H1 (cell line): Measurements from ENCODE around the gene ARHGAP1. TPM values are rescaled to one million over a fixed set of nuclear protein-coding genes. Genes with fewer than 3 reads are reported as not detected.

Experiments
- CTCF ChIA-PET: fragments of 300-600 bp; sonication (Branson Sonifier 250); formaldehyde crosslinking; loops from one replicate; lab custom pipeline; 2021; ENCODE audit not compliant: partially characterized antibody; lab: Charles Lee
- POLR2A ChIA-PET: fragments of 300-600 bp; sonication (Branson Sonifier 250); formaldehyde crosslinking; loops from one replicate; lab custom pipeline; 2021; ENCODE audit warnings: inconsistent platforms; ENCODE audit not compliant: partially characterized antibody; lab: Charles Lee
- DNase-seq, 2 experiments: peaks; one replicate each; pipeline versions ENCODE4 v3.0.0 to v3.0.0-alpha.2; 2010 to 2022; ENCODE audit warnings: low spot score in 2 of 2, low read depth in 1 of 2, mixed read lengths in 1 of 2
- FAIRE-seq: peaks from 2 replicates; lab custom pipeline; 2011; peaks lifted over from hg19 to GRCh38; lab: Jason Lieb, UNC
- H2AFZ ChIP-seq: 2 replicates; pipeline ENCODE4 v1.8.1; 2012; ENCODE audit warnings: low read length, inconsistent platforms
- H2AK5ac ChIP-seq: 2 replicates; pipeline ENCODE4 v1.6.1; 2013; ENCODE audit warnings: low read depth, low read length
- H2BK120ac ChIP-seq: replicated peaks from 2 replicates; pipeline ENCODE3; 2013; ENCODE audit warnings: low read depth, low read length, inconsistent platforms
- H2BK12ac ChIP-seq: 2 replicates; pipeline ENCODE4 v1.6.1; 2013; ENCODE audit warnings: low read depth, low read length
- H2BK15ac ChIP-seq: 2 replicates; pipeline ENCODE4 v1.6.1; 2013; ENCODE audit warnings: low read length
- H2BK20ac ChIP-seq: 2 replicates; pipeline ENCODE4 v1.6.1; 2013; ENCODE audit warnings: low read length
- H2BK5ac ChIP-seq: 2 replicates; pipeline ENCODE4 v1.6.1; 2013; ENCODE audit warnings: low read depth, low read length
- H3K14ac ChIP-seq: 2 replicates; pipeline ENCODE4 v1.6.1; 2013; ENCODE audit warnings: inconsistent platforms; ENCODE audit not compliant: insufficient read length
- H3K18ac ChIP-seq: 2 replicates; pipeline ENCODE4 v1.6.1; 2013; ENCODE audit warnings: low read length; ENCODE audit errors: extremely low read depth
- H3K23ac ChIP-seq: 2 replicates; pipeline ENCODE4 v1.6.1; 2013; ENCODE audit warnings: inconsistent platforms; ENCODE audit not compliant: insufficient read length
- H3K23me2 ChIP-seq: 2 replicates; pipeline ENCODE4 v1.6.1; 2013; ENCODE audit warnings: low read depth, low read length
- H3K27ac ChIP-seq: 2 replicates; pipeline ENCODE4 v1.6.1; 2011; ENCODE audit warnings: low read depth, low read length, inconsistent platforms
- H3K27me3 ChIP-seq, 4 experiments: replicated peaks in 1 of 4; 1 replicate in 1 of 4; 2 replicates in 3 of 4; pipeline versions ENCODE4 v1.6.1 to v1.8.1; 2011 to 2013; ENCODE audit warnings: low read length in 3 of 4, mild to moderate bottlenecking in 3 of 4, inconsistent platforms in 2 of 4, mixed read lengths in 2 of 4, moderate library complexity in 1 of 4; ENCODE audit not compliant: control insufficient read depth in 3 of 4, insufficient read depth in 3 of 4; ENCODE audit errors: extremely low read depth in 1 of 4
- H3K36me3 ChIP-seq, 4 experiments: 2 replicates each; pipeline versions ENCODE4 v1.6.1 to v1.8.1; 2011 to 2013; ENCODE audit warnings: mild to moderate bottlenecking in 4 of 4, low read length in 3 of 4, moderate library complexity in 2 of 4, control low read depth in 1 of 4, inconsistent platforms in 1 of 4; ENCODE audit not compliant: insufficient read depth in 4 of 4, control insufficient read depth in 2 of 4
- H3K4ac ChIP-seq: replicated peaks from 2 replicates; pipeline ENCODE3; 2013; ENCODE audit warnings: low read length, low read depth, mixed read lengths, inconsistent platforms; ENCODE audit not compliant: insufficient read length
- H3K4me1 ChIP-seq, 4 experiments: replicated peaks in 1 of 4; 1 replicate in 1 of 4; 2 replicates in 3 of 4; pipeline versions ENCODE4 v1.6.1 to v1.8.1; 2011 to 2013; ENCODE audit warnings: low read length in 3 of 4, inconsistent platforms in 2 of 4, mixed read lengths in 1 of 4; ENCODE audit not compliant: insufficient read depth in 4 of 4, control insufficient read depth in 3 of 4
- H3K4me2 ChIP-seq, 2 experiments: 2 replicates each; pipeline versions ENCODE4 v1.6.1 to v1.8.1; 2011 to 2013; ENCODE audit warnings: low read depth in 2 of 2, low read length in 2 of 2, control low read depth in 1 of 2, inconsistent platforms in 1 of 2, mild to moderate bottlenecking in 1 of 2; ENCODE audit not compliant: insufficient read depth in 1 of 2
- H3K4me3 ChIP-seq, 4 experiments: fragments of 200-600, 300-600 bp in 1 of 4; sonication (generic), shearing (Covaris generic), sonication (Bioruptor Twin) in 1 of 4; 2 replicates each; pipeline versions ENCODE4 v1.5.1 to v1.8.1; 2011 to 2016; ENCODE audit warnings: low read length in 4 of 4, low read depth in 3 of 4, control low read depth in 2 of 4, inconsistent platforms in 2 of 4, mild to moderate bottlenecking in 2 of 4, mixed read lengths in 1 of 4, moderate library complexity in 1 of 4; ENCODE audit not compliant: insufficient read depth in 2 of 4; ENCODE audit errors: extremely low read depth in 1 of 4
- H3K56ac ChIP-seq: replicated peaks from 2 replicates; pipeline ENCODE3; 2013; ENCODE audit warnings: low read depth, mild to moderate bottlenecking, mixed read lengths, low read length, inconsistent platforms; ENCODE audit not compliant: insufficient read length
- H3K79me1 ChIP-seq: 2 replicates; pipeline ENCODE4 v1.6.1; 2013; ENCODE audit warnings: low read depth, low read length, control low read depth
- H3K79me2 ChIP-seq, 2 experiments: 2 replicates each; pipeline versions ENCODE4 v1.6.1 to v1.8.1; 2012 to 2013; ENCODE audit warnings: low read length in 2 of 2, mild to moderate bottlenecking in 2 of 2, inconsistent platforms in 1 of 2; ENCODE audit not compliant: insufficient read depth in 2 of 2, control insufficient read depth in 1 of 2
- H3K9ac ChIP-seq, 4 experiments: replicated peaks in 1 of 4; 1 replicate in 1 of 4; 2 replicates in 3 of 4; pipeline versions ENCODE4 v1.6.1 to v1.8.1; 2011 to 2013; ENCODE audit warnings: low read depth in 3 of 4, low read length in 3 of 4, control low read depth in 2 of 4, mild to moderate bottlenecking in 2 of 4, moderate library complexity in 2 of 4, inconsistent platforms in 1 of 4; ENCODE audit errors: extremely low read depth in 1 of 4
- H3K9me3 ChIP-seq, 2 experiments: 2 replicates each; pipeline versions ENCODE4 v1.6.1 to v1.8.1; 2012 to 2013; ENCODE audit warnings: mild to moderate bottlenecking in 2 of 2, moderate library complexity in 2 of 2, control low read depth in 1 of 2, inconsistent platforms in 1 of 2, low read depth in 1 of 2, low read length in 1 of 2, mixed read lengths in 1 of 2; ENCODE audit not compliant: insufficient read depth in 2 of 2
- H4K20me1 ChIP-seq, 2 experiments: replicated peaks in 1 of 2; 2 replicates each; pipeline versions ENCODE3 to v1.8.1; 2011 to 2013; ENCODE audit warnings: inconsistent platforms in 2 of 2, low read length in 2 of 2, mild to moderate bottlenecking in 1 of 2; ENCODE audit not compliant: insufficient read depth in 2 of 2, control insufficient read depth in 1 of 2
- H4K5ac ChIP-seq: 2 replicates; pipeline ENCODE4 v1.6.1; 2013; ENCODE audit warnings: low read length, low read depth, mixed read lengths, inconsistent platforms; ENCODE audit not compliant: insufficient read length
- H4K8ac ChIP-seq: 2 replicates; pipeline ENCODE4 v1.8.0; 2013; ENCODE audit warnings: mild to moderate bottlenecking, moderate library complexity, low read length, inconsistent platforms; ENCODE audit not compliant: insufficient read depth; ENCODE audit errors: extremely low read depth
- H4K91ac ChIP-seq: replicated peaks from 2 replicates; pipeline ENCODE3; 2013; ENCODE audit warnings: low read length, mixed read lengths, inconsistent platforms; ENCODE audit not compliant: insufficient read length
- RBBP5 ChIP-seq: IDR thresholded peaks from 2 replicates; pipeline ENCODE4 v1.7.1; 2012; ENCODE audit warnings: low read depth, mild to moderate bottlenecking, inconsistent platforms, low read length, moderate library complexity, borderline replicate concordance
- YY1 ChIP-seq: IDR thresholded peaks from 2 replicates; pipeline ENCODE4 v1.6.1; 2011; ENCODE audit warnings: low read depth, mild to moderate bottlenecking, low read length
- WGBS, 2 experiments: shearing (Covaris generic) in 1 of 2; methylation state at CpG; one replicate each; pipeline versions ENCODE4 v1.1.6 to v1.1.7; 2013 to 2015; ENCODE audit warnings: low lambda C conversion rate in 2 of 2, mixed read lengths in 2 of 2, inconsistent platforms in 1 of 2, low coverage in 1 of 2, missing lambda C conversion rate in 1 of 2; ENCODE audit not compliant: insufficient replicate concordance in 2 of 2, insufficient coverage in 1 of 2, insufficient read length in 1 of 2; ENCODE audit errors: extremely low coverage in 1 of 2, missing lambda C conversion rate in 1 of 2; 5-methylcytosine and 5-hydroxymethylcytosine counted together
- polyA plus RNA-seq, 7 experiments: library from polyadenylated mRNA; depleted of rRNA in 3 of 7; stranded (reverse) in 5 of 7; unstranded in 2 of 7; fragments of >200 nt in 5 of 7; fragments of 200-250 nt in 2 of 7; gene quantifications; 1 replicate in 5 of 7; 2 replicates in 1 of 7; 4 replicates in 1 of 7; pipeline versions ENCODE4 v1.2.1 to v1.2.3, GENCODE V29; 2011 to 2013; ENCODE audit warnings: missing spikeins in 2 of 7, mixed read lengths in 2 of 7
- total RNA-seq: library from RNA; stranded (reverse); fragmentation: NEBNext Ultra II Directional; extraction: Animal tissue kit (Norgen Biotek cat#: 25700); gene quantifications from 2 replicates; pipeline ENCODE4 v1.2.1, GENCODE V29; 2021
- TF ChIP-seq, protein P1 (sequence below), 3 experiments: IDR thresholded peaks; 1 replicate in 2 of 3; 2 replicates in 1 of 3; pipeline versions ENCODE4 v1.5.1 to v1.6.1; 2011; ENCODE audit warnings: low read length in 3 of 3, mild to moderate bottlenecking in 3 of 3, inconsistent platforms in 2 of 3, low read depth in 1 of 3, moderate library complexity in 1 of 3; ENCODE audit not compliant: insufficient read depth in 1 of 3; ENCODE audit errors: control extremely low read depth in 1 of 3
- TF ChIP-seq, protein P2 (sequence below): IDR thresholded peaks from 2 replicates; pipeline ENCODE4 v1.6.1; 2012; ENCODE audit warnings: inconsistent platforms

The ARHGAP1 gene
- total and polyA plus RNA-seq, 2 of the 8 experiments (the other 6 are each of a cell fraction or from before 2014, with no cell fraction given) = 28.6 to 58.8 TPM

DNA sequence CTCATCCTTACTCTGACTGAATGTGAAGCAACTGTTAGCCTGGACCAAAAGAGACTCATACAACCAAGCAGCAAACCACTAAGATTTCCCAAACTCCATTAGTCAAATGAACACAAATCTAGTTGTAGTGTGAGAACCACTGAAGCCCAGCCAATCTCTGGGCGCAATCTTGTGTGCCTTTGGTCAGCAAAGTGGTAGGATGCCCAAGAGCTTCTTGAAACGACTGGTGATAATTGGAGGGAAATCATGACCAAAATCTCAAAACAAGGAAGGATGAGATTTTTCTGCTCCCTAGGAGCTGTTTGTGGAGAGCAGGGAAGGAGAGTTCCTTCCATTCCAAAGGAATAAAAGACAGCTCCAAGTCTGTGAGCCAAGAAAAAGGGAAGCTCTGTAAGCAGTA is 42.6 kb upstream of the ARHGAP1 start:
- Histone ChIP-seq H3K23me2 (no peaks in the 10 kb centered on the region), H3K4me3 (no peak overlapping the region), H2BK12ac (no peak overlapping the region), H3K18ac (no peak overlapping the region), H3K79me1 (no peaks in the 10 kb centered on the region), H4K20me1 (no peaks in the 10 kb centered on the region), H3K4me1 (peaks cover 0 to 3% (median 0%) of the 10 kb centered on the region in 4 experiments; a peak in 1 of 7 replicates), H2BK120ac (no peak overlapping the region), H2AK5ac (no peak overlapping the region), H3K9me3 (no peaks in the 10 kb centered on the region), H3K4me2 (no peak overlapping the region), H3K14ac (no peak overlapping the region), H4K5ac (no peak overlapping the region), H4K8ac (no peak overlapping the region), H2BK20ac (no peak overlapping the region), H3K36me3 (peaks cover 17 to 67% (median 57%) of the 10 kb centered on the region in 4 experiments), H3K9ac (no peak overlapping the region), H4K91ac (no peak overlapping the region), H3K56ac (no peak overlapping the region), H3K27me3 (no peaks in the 10 kb centered on the region), H3K4ac (no peak overlapping the region), H3K23ac (no peak overlapping the region), H3K79me2 (no peaks in the 10 kb centered on the region), H2AFZ (no peak overlapping the region), H3K27ac (no peak overlapping the region), H2BK15ac (no peak overlapping the region), H2BK5ac (no peak overlapping the region)
- TF ChIP-seq, protein P1, sequence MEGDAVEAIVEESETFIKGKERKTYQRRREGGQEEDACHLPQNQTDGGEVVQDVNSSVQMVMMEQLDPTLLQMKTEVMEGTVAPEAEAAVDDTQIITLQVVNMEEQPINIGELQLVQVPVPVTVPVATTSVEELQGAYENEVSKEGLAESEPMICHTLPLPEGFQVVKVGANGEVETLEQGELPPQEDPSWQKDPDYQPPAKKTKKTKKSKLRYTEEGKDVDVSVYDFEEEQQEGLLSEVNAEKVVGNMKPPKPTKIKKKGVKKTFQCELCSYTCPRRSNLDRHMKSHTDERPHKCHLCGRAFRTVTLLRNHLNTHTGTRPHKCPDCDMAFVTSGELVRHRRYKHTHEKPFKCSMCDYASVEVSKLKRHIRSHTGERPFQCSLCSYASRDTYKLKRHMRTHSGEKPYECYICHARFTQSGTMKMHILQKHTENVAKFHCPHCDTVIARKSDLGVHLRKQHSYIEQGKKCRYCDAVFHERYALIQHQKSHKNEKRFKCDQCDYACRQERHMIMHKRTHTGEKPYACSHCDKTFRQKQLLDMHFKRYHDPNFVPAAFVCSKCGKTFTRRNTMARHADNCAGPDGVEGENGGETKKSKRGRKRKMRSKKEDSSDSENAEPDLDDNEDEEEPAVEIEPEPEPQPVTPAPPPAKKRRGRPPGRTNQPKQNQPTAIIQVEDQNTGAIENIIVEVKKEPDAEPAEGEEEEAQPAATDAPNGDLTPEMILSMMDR (IDR thresholded peaks at IDR 0.05; ENCODE audit: control extremely low read depth in 1 of 3, insufficient read depth in 1 of 3, low read depth in 1 of 3, low read length in 3 of 3) = no peak
- TF ChIP-seq, protein P2, sequence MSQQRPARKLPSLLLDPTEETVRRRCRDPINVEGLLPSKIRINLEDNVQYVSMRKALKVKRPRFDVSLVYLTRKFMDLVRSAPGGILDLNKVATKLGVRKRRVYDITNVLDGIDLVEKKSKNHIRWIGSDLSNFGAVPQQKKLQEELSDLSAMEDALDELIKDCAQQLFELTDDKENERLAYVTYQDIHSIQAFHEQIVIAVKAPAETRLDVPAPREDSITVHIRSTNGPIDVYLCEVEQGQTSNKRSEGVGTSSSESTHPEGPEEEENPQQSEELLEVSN = no peak
- TF ChIP-seq RBBP5 (no peak), YY1 (no peak)
- no peak for FAIRE-seq
- WGBS, 2 experiments = 87% methylated on average over 2 of the region's 2 CpGs; no CpG with 5 or more reads in 1 of the 2 experiments
- POLR2A ChIA-PET = no interaction called here
- DNase-seq = no peak
- CTCF ChIA-PET = interaction anchor here (0.7 to 1.4 kb wide), 4 partner anchors 8 to 419 kb away, joined by 3 to 5 read pairs (median 3); no protein-coding TSS in a partner anchor
